NCI-H2227 (cell line): ENCODE measurements around the gene SON.
A peak's percentile ranks its signal among the peaks of the same experiment; 100 is the strongest.
"Not testable (repeated sequence)": the region's sequence is repeated elsewhere in the genome, so short reads cannot be mapped to it uniquely, and the experiment has no call there.

Source experiments
- DNase-seq: peaks from one replicate; lab custom pipeline; 2025; ENCODE audit not compliant: unreplicated experiment; lab: John Stamatoyannopoulos, UW

The SON gene

DNA sequence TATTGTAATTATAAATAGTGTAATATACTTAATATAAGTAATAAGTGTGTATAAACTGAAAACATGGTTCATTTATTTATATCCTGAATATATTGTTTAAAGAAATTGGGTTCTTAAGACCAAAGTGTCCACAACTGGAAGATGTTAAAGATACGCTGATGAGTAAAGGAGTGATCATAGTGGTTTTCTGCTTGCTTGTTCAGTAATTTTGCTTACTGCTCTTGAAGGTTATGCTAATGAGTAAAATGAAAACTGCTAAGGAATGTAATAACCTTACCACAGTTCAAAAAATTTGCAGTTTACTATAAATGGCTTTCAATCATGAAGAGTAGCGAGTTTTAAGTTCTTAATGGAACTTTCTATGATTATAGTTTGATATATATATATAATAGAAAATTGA is 23.7 kb downstream of the SON start:
- no peak for DNase-seq

- no peak for DNase-seq
These were observed 25.1 kb downstream of the SON start for GRCh38 chr21:33567914-33568313.

DNA sequence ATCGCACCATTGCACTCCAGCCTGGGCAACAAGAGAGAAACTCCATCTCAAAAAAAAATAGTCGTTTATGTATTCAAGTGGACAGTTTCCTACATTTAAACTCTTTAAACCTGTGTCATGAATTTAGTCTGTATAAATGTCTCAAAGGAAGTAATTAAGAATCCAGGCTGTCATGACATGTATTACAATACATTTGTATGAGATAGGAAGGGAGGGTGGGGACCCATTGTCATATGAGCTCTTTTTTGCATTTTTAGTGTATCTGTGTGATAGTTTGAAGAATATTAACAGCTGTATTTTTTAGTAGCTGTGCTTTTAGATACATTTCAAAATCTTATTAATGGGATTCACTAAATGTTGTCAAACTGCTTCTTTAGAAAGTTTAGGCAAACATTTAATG is 25.6 kb downstream of the SON start:
- no peak for DNase-seq

DNA sequence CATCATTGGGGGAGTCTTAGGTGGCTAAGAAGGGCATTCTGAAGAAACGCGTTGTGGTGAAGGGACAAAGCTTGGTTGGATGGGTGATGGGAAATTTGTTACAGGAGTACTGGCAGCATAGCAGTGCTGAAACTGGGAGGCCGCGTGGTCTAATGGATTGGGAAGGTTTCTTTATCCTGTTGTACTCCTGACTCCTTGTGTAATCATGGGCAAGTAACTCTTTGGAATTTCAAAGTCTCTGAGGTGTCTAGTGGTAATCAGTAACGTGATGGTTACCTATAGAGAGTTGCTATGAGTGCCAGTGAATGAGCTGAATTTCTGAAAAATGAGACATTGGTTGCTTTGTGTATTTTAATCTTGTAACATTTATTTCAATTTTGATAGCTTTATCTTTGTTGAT is 27.2 kb downstream of the SON start:
- DNase-seq, result no peak

GRCh38 chr21:33572350-33572749 is 29.5 kb downstream of the SON start:
- no peak for DNase-seq

- DNase-seq, result not testable (repeated sequence)
These were observed 33.9 kb downstream of the SON start for GRCh38 chr21:33576741-33577141.

GRCh38 chr21:33578214-33578613 is 35.4 kb downstream of the SON start:
- no peak for DNase-seq

- DNase-seq, result no peak
These were observed 36.2 kb downstream of the SON start for GRCh38 chr21:33578959-33579542.

- no peak for DNase-seq
These were observed 41.6 kb downstream of the SON start for GRCh38 chr21:33584455-33584854.

DNA sequence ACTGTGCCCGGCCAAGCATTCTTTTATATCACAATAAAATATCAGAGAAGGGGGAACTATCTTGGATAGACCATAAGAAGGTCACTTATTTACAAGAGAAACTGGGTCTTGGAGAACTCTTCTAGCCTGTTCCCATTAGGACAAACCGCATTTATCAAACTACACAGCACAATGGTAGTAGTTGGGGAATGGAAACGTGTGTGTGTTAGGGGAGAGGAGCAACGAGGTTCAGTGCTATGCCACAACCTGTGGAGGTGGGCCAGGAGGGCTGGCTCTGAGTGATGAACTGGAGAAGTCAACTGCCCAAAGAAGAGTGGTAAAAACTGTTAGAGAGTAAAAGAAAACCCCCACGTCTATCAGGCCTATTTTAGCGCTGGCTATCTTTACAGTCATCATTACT is 44.1 kb downstream of the SON start:
- no peak for DNase-seq

DNA sequence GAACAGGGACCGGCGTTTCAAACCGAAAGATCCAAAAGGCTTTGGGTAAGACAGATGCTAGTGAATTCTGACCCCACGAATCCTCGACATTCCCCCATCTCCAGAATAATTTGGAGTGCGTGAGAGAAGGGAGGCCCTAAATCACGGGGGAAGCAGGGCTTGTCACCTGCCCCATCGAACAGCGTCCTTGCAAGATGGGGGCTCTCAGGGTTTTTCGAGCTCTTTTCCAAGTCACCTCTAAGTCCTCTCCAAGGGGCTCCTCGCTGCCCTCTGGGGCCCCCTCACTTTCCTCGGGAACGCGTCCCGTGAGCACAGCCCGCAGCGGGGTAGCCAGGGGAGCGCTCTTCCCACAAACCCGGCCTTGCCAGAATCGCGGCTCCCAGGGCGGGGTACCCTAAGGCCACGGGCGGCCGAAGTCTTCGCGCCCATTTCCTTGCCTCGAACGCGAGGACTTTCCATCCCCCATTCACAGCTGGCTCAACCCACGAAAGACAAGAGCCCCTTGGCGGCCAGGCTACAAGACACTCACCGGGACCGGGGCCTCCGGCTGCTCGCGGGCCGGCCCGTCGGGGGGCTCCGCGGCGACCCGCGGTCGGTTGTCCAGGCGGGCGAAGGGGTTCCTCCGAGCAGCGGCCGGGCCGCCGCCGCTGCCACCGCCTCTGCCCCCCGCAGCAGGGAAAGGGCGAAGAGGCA is 45.1 kb downstream of the SON start:
- DNase-seq, result peak; percentile 66

GRCh38 chr21:33588485-33589335 is 45.9 kb downstream of the SON start, which contains the start of gene DONSON:
DONSON (minus strand) TSS chr21:33588684; CDS start chr21:33588641, 43 bp downstream.
- DNase-seq, result peak; percentile 94

GRCh38 chr21:33598051-33598450 is 55.2 kb downstream of the SON start:
- no peak for DNase-seq

GRCh38 chr21:33608559-33608958 is 65.7 kb downstream of the SON start:
- no peak for DNase-seq

- no peak for DNase-seq
These were observed 68.3 kb downstream of the SON start for GRCh38 chr21:33611006-33611744.

GRCh38 chr21:33617565-33617964 is 74.7 kb downstream of the SON start:
- DNase-seq, result not testable (repeated sequence)

GRCh38 chr21:33618407-33618806 is 75.6 kb downstream of the SON start:
- DNase-seq, result no peak

GRCh38 chr21:33619726-33620125 is 76.9 kb downstream of the SON start:
- DNase-seq, result no peak

DNA sequence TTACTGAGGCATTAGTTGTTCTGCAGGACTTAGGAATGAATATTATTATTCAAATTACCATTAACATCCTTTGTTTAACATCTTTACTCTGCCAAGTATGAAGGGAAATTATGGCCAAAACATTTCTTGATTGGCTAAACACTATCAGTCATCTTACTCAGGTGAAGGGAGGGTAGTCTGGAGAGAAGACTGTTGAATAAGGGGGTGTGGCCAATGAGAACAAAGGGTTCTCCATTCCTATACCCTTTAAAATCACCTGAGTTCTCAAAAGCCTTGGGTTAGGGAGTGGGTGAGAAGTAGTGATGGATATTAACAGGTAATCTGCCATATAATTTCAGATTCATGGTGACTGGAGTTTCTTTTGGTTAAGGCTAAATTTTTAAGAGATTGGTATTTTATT is 79.4 kb downstream of the SON start:
- DNase-seq, result no peak

DNA sequence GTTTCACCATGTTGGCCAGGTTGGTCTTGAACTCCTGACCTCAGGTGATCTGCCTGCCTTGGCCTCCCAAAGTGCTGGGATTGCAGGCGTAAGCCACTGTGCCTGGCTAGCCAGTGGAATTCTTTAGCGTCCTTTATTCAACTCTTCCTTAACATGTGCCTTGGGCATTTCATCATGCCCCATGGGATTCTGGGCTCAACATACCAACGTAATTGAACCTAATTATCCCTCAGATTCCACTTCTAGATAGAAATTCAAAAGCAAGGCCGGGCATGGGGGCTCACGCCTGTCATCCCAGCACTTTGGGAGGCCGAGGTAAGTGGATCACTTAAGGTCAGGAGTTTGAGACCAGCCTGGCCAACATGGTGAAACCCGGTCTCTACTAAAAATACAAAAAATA is 83.3 kb downstream of the SON start:
- DNase-seq, result not testable (repeated sequence)
